GM19328 (cell line): ENCODE measurements around the gene TRAF3IP3.

ENCODE experiments used
- ATAC-seq: cut with Tn5 transposase; IDR thresholded peaks from one replicate; pipeline ENCODE4 v1.9.1; 2021; ENCODE audit warnings: mild to moderate bottlenecking, moderate library complexity; ENCODE audit not compliant: unreplicated experiment

Gene TRAF3IP3

GRCh38 chr1:209755926-209756614 is at the start of gene TRAF3IP3:
Gene TRAF3IP3, plus strand, starts transcription at chr1:209756053. Its CDS starts 3,987 bp downstream, at chr1:209760040.
- ATAC-seq = peak; percentile 62

GRCh38 chr1:209706622-209707021 is 49.2 kb upstream of the TRAF3IP3 start:
- no peak for ATAC-seq

DNA sequence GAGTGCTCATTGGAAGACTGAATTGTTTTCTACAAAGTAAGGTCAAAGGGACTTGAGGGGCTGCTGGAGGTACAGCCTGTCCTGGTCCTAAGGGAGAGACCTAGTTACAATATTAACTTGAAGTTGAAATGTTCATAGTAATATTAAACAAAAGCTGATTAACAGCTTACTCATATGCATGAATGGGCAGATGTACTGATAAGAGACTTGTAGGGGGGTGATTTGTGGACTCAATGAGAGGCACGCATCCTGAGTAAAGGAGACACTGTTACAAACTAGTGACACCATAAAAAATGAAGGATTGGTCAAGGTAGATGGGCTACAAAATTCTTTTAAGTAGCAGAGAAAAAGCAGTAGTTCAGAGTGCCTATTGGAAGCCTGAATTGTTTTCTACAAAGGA is 48.5 kb upstream of the TRAF3IP3 start:
- ATAC-seq = no peak

DNA sequence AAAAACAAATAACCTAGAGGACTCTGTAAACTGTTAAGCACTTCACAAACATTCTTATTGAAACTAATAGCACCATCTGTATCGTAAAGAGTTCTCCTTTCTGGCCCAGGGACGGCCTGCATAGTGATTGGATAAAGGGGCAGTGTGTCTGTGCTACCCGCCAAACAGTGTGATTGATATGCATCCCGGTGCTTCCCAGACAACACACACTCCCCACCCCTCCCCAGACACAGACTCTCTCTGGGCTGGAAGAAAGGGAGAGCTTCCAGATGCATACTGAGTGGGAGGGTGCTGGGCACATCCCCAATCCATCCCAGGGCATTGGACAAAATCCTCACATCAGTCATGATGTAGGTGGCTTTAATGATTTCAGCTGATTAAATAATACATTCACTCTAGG is 47.6 kb upstream of the TRAF3IP3 start:
- ATAC-seq = no peak

DNA sequence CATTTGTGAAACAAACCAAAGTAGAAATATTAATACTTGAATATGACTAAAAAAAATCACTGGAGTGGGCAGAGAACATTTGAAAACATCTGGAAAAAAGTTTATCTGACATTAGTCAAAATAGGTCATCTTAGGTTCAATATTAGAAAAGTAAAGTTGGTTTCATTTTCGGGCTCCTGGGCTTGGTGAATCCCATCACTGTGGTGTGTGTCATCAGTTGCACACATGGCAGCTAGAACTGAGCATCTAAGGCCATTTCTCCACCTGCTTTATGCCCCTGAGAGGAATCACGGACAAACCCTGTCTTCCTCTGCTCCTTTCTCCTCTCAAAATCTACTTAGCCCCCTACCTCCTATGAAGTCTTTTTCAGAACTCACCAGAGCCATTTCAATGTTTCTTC is 45.8 kb upstream of the TRAF3IP3 start:
- no peak for ATAC-seq

GRCh38 chr1:209710847-209711246 is 45.0 kb upstream of the TRAF3IP3 start:
- ATAC-seq = no peak

DNA sequence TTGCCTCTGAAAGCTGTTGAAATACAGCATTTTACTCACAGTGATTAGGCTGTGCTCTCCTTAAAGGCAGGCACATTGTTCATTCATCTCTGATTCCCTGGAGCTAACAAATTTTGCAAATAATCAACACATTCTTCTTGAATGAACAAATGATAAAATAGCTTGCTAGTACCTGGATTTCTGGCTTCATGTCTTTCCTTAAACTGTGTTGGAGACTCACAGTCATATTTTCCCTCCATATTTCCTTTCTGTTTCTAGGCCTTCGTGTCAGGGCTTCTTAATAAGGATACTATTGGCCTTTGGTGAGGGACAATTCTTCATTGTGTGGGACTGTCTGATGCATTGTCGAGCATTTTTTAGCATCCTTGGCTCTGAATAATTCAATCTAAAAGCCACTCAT is 41.5 kb upstream of the TRAF3IP3 start:
- ATAC-seq = no peak

DNA sequence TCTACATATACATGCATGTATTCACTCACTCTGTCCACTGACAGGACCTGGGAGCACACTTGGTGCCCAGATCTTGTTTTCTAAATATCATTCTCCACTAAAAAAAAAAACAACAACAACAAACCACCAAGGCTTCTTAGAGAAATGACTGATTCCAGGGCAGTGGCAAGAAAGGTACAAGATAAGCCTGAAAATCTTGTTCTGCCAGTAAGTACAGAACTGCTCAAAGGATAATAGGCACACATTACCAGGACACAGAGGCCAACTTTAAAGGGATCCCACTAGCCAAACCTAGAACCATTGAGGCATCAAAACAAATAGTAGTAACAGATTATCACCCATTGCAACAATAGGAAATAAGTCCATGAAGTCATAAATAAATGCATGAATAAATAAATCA is 40.5 kb upstream of the TRAF3IP3 start:
- ATAC-seq = no peak

- no peak for ATAC-seq
These were observed 38.0 kb upstream of the TRAF3IP3 start for GRCh38 chr1:209717818-209718217.

- ATAC-seq = no peak
These were observed 35.5 kb upstream of the TRAF3IP3 start for GRCh38 chr1:209720326-209720725.

DNA sequence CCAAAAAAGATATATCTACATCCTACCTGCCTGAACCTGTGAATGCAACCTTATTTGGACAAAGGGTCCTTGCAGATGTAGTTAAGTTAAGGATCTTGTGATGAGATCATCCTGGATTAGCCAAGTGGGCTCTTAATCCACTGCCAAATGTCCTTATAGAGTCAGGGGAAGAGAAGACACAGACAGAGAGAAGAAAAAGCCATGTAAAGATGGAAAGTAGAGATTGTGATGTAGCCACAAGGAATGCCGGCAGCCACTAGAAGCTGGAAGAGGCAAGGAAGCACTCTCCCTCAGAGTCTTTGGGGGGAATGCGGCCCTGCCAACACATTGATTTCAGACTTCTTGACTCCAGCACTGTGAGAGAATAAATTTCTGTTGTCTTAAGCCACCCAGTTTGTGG is 35.0 kb upstream of the TRAF3IP3 start:
- no peak for ATAC-seq

GRCh38 chr1:209721323-209721722 is 34.5 kb upstream of the TRAF3IP3 start:
- no peak for ATAC-seq

- no peak for ATAC-seq
These were observed 32.6 kb upstream of the TRAF3IP3 start for GRCh38 chr1:209723265-209723664.

GRCh38 chr1:209723756-209724693 is 31.8 kb upstream of the TRAF3IP3 start:
- ATAC-seq = no peak

DNA sequence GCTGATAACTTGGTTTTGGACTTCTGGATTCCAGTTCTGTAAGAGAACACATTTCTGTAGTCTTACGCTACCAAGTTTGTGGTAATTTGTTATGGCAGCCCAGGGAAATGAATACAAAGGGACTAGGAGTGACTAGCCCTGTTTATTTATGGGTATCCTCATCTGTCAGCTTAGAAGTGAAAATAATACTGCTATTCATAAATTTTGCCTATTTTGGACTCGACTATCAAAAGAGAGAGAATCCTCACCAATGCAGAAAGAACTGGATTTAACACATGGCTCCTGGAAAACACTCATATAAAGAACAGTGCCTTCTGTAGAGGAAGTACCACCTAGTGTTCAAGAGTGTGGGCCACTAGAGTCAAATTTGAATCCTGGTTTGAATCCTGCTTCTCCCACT is 28.6 kb upstream of the TRAF3IP3 start:
- no peak for ATAC-seq

DNA sequence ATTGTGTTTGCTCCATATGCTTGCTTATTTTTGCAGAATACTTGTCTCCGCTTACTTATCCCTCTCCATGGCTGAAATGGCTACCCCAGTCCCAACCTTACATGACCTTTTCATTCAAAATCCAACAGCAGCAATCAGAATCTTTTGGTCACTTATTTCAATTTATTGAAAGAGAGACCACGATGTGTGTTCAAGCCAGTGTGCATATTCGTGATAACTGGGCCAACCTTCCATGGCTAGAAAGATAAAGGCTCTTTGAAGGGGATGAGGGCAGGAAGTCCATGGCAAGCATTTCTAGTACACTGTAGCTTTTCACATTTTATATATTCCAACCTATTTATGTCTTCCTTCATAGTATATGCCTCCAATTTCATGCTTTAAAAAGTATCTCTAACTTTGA is 28.1 kb upstream of the TRAF3IP3 start:
- no peak for ATAC-seq

GRCh38 chr1:209728466-209728865 is 27.4 kb upstream of the TRAF3IP3 start:
- no peak for ATAC-seq

GRCh38 chr1:209729436-209729835 is 26.4 kb upstream of the TRAF3IP3 start:
- ATAC-seq = no peak

GRCh38 chr1:209732725-209733124 is 23.1 kb upstream of the TRAF3IP3 start:
- no peak for ATAC-seq

DNA sequence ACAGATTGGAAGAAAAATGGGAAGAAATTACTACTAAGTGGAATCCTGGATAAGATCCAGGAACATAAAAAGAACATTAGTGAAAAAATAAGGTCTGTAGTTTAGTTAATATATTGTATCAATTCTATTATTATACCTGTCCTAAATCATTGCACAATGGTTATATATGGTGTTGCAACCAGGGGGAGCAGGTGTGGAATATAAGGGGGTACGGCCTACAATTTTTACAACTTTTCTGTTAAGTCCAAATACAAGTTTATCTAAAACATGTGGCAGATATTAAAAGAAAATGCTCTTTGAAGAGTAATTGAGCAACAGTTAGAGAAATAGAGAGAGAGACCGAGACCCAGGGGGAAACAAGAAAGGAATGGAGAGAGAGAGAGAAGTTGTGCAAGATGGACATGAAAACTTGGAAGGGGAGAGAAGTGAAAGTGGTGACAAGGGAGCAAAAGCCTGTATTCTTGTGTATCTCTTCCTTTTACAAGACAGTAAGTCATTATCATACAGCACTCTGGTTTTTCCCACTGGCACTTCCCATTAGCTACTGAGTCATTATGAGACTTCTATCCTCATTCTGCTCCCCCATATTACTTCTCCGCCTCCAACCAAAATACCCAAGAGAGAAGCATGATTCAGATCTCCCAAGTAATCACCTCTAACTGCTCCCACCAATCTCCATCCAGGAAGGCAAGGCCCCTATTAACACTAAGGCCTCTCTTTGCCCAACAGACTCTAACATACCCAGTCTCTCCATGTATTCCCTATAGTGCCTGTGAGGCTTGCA is 22.3 kb upstream of the TRAF3IP3 start:
- no peak for ATAC-seq

- ATAC-seq = no peak
These were observed 19.2 kb upstream of the TRAF3IP3 start for GRCh38 chr1:209736490-209737117.
